H1 (cell line): ENCODE data around the gene PTPRE.

Experiments
- CBX8 ChIP-seq: fragments of 300-800, 300-1000 bp; sonication (generic); IDR thresholded peaks from 2 replicates; pipeline ENCODE4 v1.7.1; 2016; ENCODE audit warnings: low read depth, low read length, borderline replicate concordance
- EP300 ChIP-seq, 2 experiments: IDR thresholded peaks; 1 replicate in 1 of 2; 2 replicates in 1 of 2; pipeline ENCODE4 v1.6.1; 2011 to 2012; ENCODE audit warnings: low read depth in 2 of 2, low read length in 2 of 2, mild to moderate bottlenecking in 2 of 2, borderline replicate concordance in 1 of 2, inconsistent platforms in 1 of 2, moderate library complexity in 1 of 2
- JUND ChIP-seq: IDR thresholded peaks from 2 replicates; pipeline ENCODE4 v1.6.1; 2011; ENCODE audit warnings: mild to moderate bottlenecking, improper control_type of control experiment, low read length
- MAFK ChIP-seq: IDR thresholded peaks from 2 replicates; pipeline ENCODE4 v1.6.1; 2012; ENCODE audit warnings: low read depth, mild to moderate bottlenecking, improper control_type of control experiment, low read length
- POLR2A ChIP-seq, 2 experiments: IDR thresholded peaks; 1 replicate in 1 of 2; 2 replicates in 1 of 2; pipeline ENCODE4 v1.6.1; 2011; ENCODE audit warnings: low read depth in 2 of 2, low read length in 2 of 2, mild to moderate bottlenecking in 2 of 2; ENCODE audit errors: control extremely low read depth in 1 of 2
- RFX5 ChIP-seq: IDR thresholded peaks from 2 replicates; pipeline ENCODE4 v1.6.1; 2011; ENCODE audit warnings: low read depth, low read length, improper control_type of control experiment, borderline replicate concordance
- SIX5 ChIP-seq: IDR thresholded peaks from 2 replicates; pipeline ENCODE4 v1.6.1; 2011; ENCODE audit warnings: mild to moderate bottlenecking, low read depth, low read length
- TEAD4 ChIP-seq: IDR thresholded peaks from 2 replicates; pipeline ENCODE4 v1.6.1; 2012; ENCODE audit warnings: low read depth, low read length, inconsistent platforms, mixed read lengths
- TF ChIP-seq, protein P1 (sequence below), 3 experiments: IDR thresholded peaks; 1 replicate in 2 of 3; 2 replicates in 1 of 3; pipeline versions ENCODE4 v1.5.1 to v1.6.1; 2011; ENCODE audit warnings: low read length in 3 of 3, mild to moderate bottlenecking in 3 of 3, inconsistent platforms in 2 of 3, low read depth in 1 of 3, moderate library complexity in 1 of 3; ENCODE audit not compliant: insufficient read depth in 1 of 3; ENCODE audit errors: control extremely low read depth in 1 of 3
- TF ChIP-seq, protein P2 (sequence below): IDR thresholded peaks from 2 replicates; pipeline ENCODE4 v1.6.1; 2011; ENCODE audit warnings: low read length, improper control_type of control experiment

DNA sequence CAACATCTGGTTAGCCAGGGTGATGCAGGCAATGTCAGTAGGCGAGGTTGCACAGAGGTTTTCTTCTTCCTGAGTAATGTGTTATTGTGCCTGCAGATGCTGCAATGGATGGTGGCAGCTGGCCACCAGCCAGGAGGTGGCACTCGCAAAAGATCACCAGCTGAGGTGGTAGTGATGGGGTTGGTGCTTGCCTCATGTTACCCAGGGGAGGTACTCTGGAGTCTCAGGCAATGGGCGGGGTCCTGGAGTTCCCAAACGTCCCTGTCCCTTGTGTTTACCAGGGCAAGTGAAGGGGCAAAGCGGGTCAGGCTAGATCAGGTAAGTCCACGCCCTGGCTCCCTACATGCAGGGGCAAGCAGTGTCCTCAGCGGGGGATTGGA lies 35.3 kb upstream of the PTPRE start:
- TF ChIP-seq, protein P1, sequence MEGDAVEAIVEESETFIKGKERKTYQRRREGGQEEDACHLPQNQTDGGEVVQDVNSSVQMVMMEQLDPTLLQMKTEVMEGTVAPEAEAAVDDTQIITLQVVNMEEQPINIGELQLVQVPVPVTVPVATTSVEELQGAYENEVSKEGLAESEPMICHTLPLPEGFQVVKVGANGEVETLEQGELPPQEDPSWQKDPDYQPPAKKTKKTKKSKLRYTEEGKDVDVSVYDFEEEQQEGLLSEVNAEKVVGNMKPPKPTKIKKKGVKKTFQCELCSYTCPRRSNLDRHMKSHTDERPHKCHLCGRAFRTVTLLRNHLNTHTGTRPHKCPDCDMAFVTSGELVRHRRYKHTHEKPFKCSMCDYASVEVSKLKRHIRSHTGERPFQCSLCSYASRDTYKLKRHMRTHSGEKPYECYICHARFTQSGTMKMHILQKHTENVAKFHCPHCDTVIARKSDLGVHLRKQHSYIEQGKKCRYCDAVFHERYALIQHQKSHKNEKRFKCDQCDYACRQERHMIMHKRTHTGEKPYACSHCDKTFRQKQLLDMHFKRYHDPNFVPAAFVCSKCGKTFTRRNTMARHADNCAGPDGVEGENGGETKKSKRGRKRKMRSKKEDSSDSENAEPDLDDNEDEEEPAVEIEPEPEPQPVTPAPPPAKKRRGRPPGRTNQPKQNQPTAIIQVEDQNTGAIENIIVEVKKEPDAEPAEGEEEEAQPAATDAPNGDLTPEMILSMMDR (IDR thresholded peaks at IDR 0.05; ENCODE audit: control extremely low read depth in 1 of 3, insufficient read depth in 1 of 3, low read depth in 1 of 3, low read length in 3 of 3), result no peak
- TF ChIP-seq POLR2A (IDR thresholded peaks at IDR 0.05; ENCODE audit: control extremely low read depth in 1 of 2, low read depth in 2 of 2, low read length in 2 of 2), result no peak
- no peak for TF ChIP-seq EP300 (IDR thresholded peaks at IDR 0.05; ENCODE audit: borderline replicate concordance in 1 of 2, low read depth in 2 of 2, low read length in 2 of 2)
- TF ChIP-seq RFX5, result no peak
- TF ChIP-seq CBX8, result no peak
- no peak for TF ChIP-seq MAFK
- TF ChIP-seq, protein P2, sequence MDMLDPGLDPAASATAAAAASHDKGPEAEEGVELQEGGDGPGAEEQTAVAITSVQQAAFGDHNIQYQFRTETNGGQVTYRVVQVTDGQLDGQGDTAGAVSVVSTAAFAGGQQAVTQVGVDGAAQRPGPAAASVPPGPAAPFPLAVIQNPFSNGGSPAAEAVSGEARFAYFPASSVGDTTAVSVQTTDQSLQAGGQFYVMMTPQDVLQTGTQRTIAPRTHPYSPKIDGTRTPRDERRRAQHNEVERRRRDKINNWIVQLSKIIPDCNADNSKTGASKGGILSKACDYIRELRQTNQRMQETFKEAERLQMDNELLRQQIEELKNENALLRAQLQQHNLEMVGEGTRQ, result no peak
- TF ChIP-seq TEAD4, result no peak
- TF ChIP-seq SIX5, result no peak
- TF ChIP-seq JUND, result no peak
